Neural progenitor cell (in vitro differentiated cells): ENCODE measurements around the gene VAPB. TPM values are rescaled to one million over a fixed set of nuclear protein-coding genes. Genes with fewer than 3 reads are reported as not detected.

ENCODE experiments used
- DNase-seq: peaks from one replicate; pipeline ENCODE4 v3.0.0-alpha.2; 2016; ENCODE audit warnings: low spot score
- H2AFZ ChIP-seq: fragments of 200-600 bp; sonication (generic); replicated peaks from 2 replicates; pipeline ENCODE4 v1.6.1; 2016; ENCODE audit warnings: antibody characterized with exemption
- H3F3A ChIP-seq: fragments of 200-600 bp; sonication (generic); 2 replicates; pipeline ENCODE4 v1.6.1; 2016; ENCODE audit warnings: antibody characterized with exemption, low read depth
- H3K27ac ChIP-seq: fragments of 200-600 bp; sonication (generic); 2 replicates; pipeline ENCODE4 v1.5.1; 2016; ENCODE audit warnings: mild to moderate bottlenecking
- H3K27me3 ChIP-seq: fragments of 200-600 bp; sonication (generic); 2 replicates; pipeline ENCODE4 v1.6.1; 2016; ENCODE audit warnings: mild to moderate bottlenecking, moderate library complexity
- H3K36me3 ChIP-seq: fragments of 200-600 bp; sonication (generic); 2 replicates; pipeline ENCODE4 v1.5.1; 2016
- H3K4me1 ChIP-seq: fragments of 200-600 bp; sonication (generic); 2 replicates; pipeline ENCODE4 v1.6.1; 2016; ENCODE audit warnings: mixed run types
- H3K4me2 ChIP-seq: fragments of 200-600 bp; sonication (generic); 2 replicates; pipeline ENCODE4 v1.6.1; 2016
- H3K4me3 ChIP-seq: fragments of 200-600 bp; sonication (generic); 2 replicates; pipeline ENCODE4 v1.5.1; 2016
- H3K79me2 ChIP-seq: fragments of 200-600 bp; sonication (generic); 2 replicates; pipeline ENCODE4 v1.6.1; 2016; ENCODE audit warnings: low read depth
- H3K9ac ChIP-seq: fragments of 200-600 bp; sonication (generic); 2 replicates; pipeline ENCODE4 v1.6.1; 2016
- H3K9me3 ChIP-seq: fragments of 200-600 bp; sonication (generic); 2 replicates; pipeline ENCODE4 v1.5.1; 2016; ENCODE audit warnings: low read depth
- H4K20me1 ChIP-seq: fragments of 200-600 bp; sonication (generic); 2 replicates; pipeline ENCODE4 v1.6.1; 2016; ENCODE audit warnings: low read depth
- H3K27ac Mint-ChIP-seq: 3 replicates; pipeline ENCODE4 v1.8.0; 2021; ENCODE audit warnings: mixed read lengths
- H3K27me3 Mint-ChIP-seq: 2 replicates; pipeline ENCODE4 v1.8.0; 2022; ENCODE audit warnings: low read depth, mild to moderate bottlenecking, inconsistent platforms, moderate library complexity, mixed read lengths; ENCODE audit not compliant: insufficient read depth
- H3K36me3 Mint-ChIP-seq: 3 replicates; pipeline ENCODE4 v1.8.0; 2021; ENCODE audit warnings: mixed read lengths
- H3K4me1 Mint-ChIP-seq: 3 replicates; pipeline ENCODE4 v1.8.0; 2021; ENCODE audit warnings: mixed read lengths
- H3K4me3 Mint-ChIP-seq: 3 replicates; pipeline ENCODE4 v1.8.0; 2021; ENCODE audit warnings: mild to moderate bottlenecking, moderate library complexity, mixed read lengths
- H3K9me3 Mint-ChIP-seq: 3 replicates; pipeline ENCODE4 v1.8.0; 2020; ENCODE audit warnings: mixed read lengths
- CTCF ChIP-seq: fragments of 200-600 bp; sonication (generic); IDR thresholded peaks from 2 replicates; pipeline ENCODE4 v1.5.1; 2017; ENCODE audit warnings: antibody characterized with exemption, mild to moderate bottlenecking
- EZH2 ChIP-seq: fragments of 200-600 bp; sonication (generic); IDR thresholded peaks from 2 replicates; pipeline ENCODE4 v1.6.1; 2017; ENCODE audit warnings: antibody characterized with exemption, mild to moderate bottlenecking, moderate library complexity
- EZH2phosphoT487 ChIP-seq: fragments of 200-600 bp; sonication (generic); IDR thresholded peaks from 2 replicates; pipeline ENCODE4 v1.6.1; 2017; ENCODE audit warnings: antibody characterized with exemption
- total RNA-seq: library from RNA; depleted of rRNA; stranded (reverse); fragments of >200 nt; gene quantifications from 2 replicates; pipeline ENCODE4 v1.2.3, GENCODE V29; 2015; ENCODE audit warnings: low replicate concordance

VAPB gene
- total RNA-seq, 1 donor from 2014 or later: 31.9 TPM

- peaks cover 9% of the 10 kb centered on the region for H3K27me3 Mint-ChIP-seq
- peak overlapping the region; percentile 71 for H3K4me3 ChIP-seq
- peaks cover 20% of the 10 kb centered on the region for H3K4me1 Mint-ChIP-seq
- peaks cover 42% of the 10 kb centered on the region for H3K79me2 ChIP-seq
- H3K4me1 ChIP-seq: peaks cover 14% of the 10 kb centered on the region
- no peak for DNase-seq
- TF ChIP-seq EZH2phosphoT487 (no peak), EZH2 (no peak), CTCF (no peak)
- H4K20me1 ChIP-seq: peaks cover 36% of the 10 kb centered on the region
- peaks cover 22% of the 10 kb centered on the region for H3K36me3 Mint-ChIP-seq
- H3K27ac ChIP-seq: no peak overlapping the region
- H3K9me3 ChIP-seq: no peaks in the 10 kb centered on the region
- no peaks in the 10 kb centered on the region for H3K36me3 ChIP-seq
- H3K9ac ChIP-seq: no peak overlapping the region
- H3K27me3 ChIP-seq: no peaks in the 10 kb centered on the region
- peaks cover 3% of the 10 kb centered on the region for H3F3A ChIP-seq
- H3K4me3 Mint-ChIP-seq: peak overlapping the region; percentile 82
- H3K4me2 ChIP-seq: peak overlapping the region; percentile 96
- no peaks in the 10 kb centered on the region for H3K9me3 Mint-ChIP-seq
- H3K27ac Mint-ChIP-seq: no peak overlapping the region
- H2AFZ ChIP-seq: no peak overlapping the region
Observed at GRCh38 chr20:58388028-58388601, 914 bp upstream of the VAPB start.

GRCh38 chr20:58389324-58389967, 417 bp downstream of the VAPB start:
- peak; percentile 77 for DNase-seq
- H3K27me3 ChIP-seq: no peaks in the 10 kb centered on the region
- peak overlapping the region; percentile 54 for H3K27ac ChIP-seq
- peak overlapping the region; percentile 72 for H2AFZ ChIP-seq
- peak overlapping the region; percentile 58 for H3K9ac ChIP-seq
- peak overlapping the region; percentile 96 for H3K4me2 ChIP-seq
- H3K79me2 ChIP-seq: peaks cover 55% of the 10 kb centered on the region
- peaks cover 49% of the 10 kb centered on the region for H4K20me1 ChIP-seq
- Mint-ChIP-seq H3K4me3 (peak overlapping the region; percentile 93), H3K9me3 (peaks cover under 1% of the 10 kb centered on the region), H3K27ac (peak overlapping the region; percentile 97), H3K36me3 (peaks cover 30% of the 10 kb centered on the region), H3K27me3 (peaks cover 9% of the 10 kb centered on the region), H3K4me1 (peaks cover 20% of the 10 kb centered on the region)
- no peaks in the 10 kb centered on the region for H3K9me3 ChIP-seq
- no peaks in the 10 kb centered on the region for H3K36me3 ChIP-seq
- TF ChIP-seq CTCF (no peak), EZH2phosphoT487 (no peak), EZH2 (no peak)
- peaks cover 14% of the 10 kb centered on the region for H3K4me1 ChIP-seq
- H3K4me3 ChIP-seq: peak overlapping the region; percentile 71
- peaks cover 3% of the 10 kb centered on the region for H3F3A ChIP-seq

GRCh38 chr20:58389968-58390658, 1.1 kb downstream of the VAPB start:
- peaks cover 20% of the 10 kb centered on the region for H3K4me1 Mint-ChIP-seq
- peak overlapping the region; percentile 93 for H3K4me3 Mint-ChIP-seq
- peaks cover 14% of the 10 kb centered on the region for H3K4me1 ChIP-seq
- H3K27me3 ChIP-seq: no peaks in the 10 kb centered on the region
- peaks cover 9% of the 10 kb centered on the region for H3K27me3 Mint-ChIP-seq
- H3K27ac ChIP-seq: no peak overlapping the region
- peaks cover 35% of the 10 kb centered on the region for H3K36me3 Mint-ChIP-seq
- no peak overlapping the region for H2AFZ ChIP-seq
- H3K4me3 ChIP-seq: peak overlapping the region; percentile 71
- peak overlapping the region; percentile 97 for H3K27ac Mint-ChIP-seq
- peak overlapping the region; percentile 96 for H3K4me2 ChIP-seq
- peaks cover 4% of the 10 kb centered on the region for H3K9me3 Mint-ChIP-seq
- no peaks in the 10 kb centered on the region for H3K9me3 ChIP-seq
- H3K9ac ChIP-seq: peak overlapping the region; percentile 58
- peaks cover 3% of the 10 kb centered on the region for H3F3A ChIP-seq
- TF ChIP-seq CTCF: no peak
- no peak for TF ChIP-seq EZH2phosphoT487
- no peak for TF ChIP-seq EZH2
- H3K36me3 ChIP-seq: no peaks in the 10 kb centered on the region
- no peak for DNase-seq
- peaks cover 62% of the 10 kb centered on the region for H3K79me2 ChIP-seq
- peaks cover 54% of the 10 kb centered on the region for H4K20me1 ChIP-seq
